ENCODE data around the gene WIPI1.
"Not testable (repeated sequence)": the region's sequence is repeated elsewhere in the genome, so short reads cannot be mapped to it uniquely, and the experiment has no call there.

WIPI1 gene

DNA sequence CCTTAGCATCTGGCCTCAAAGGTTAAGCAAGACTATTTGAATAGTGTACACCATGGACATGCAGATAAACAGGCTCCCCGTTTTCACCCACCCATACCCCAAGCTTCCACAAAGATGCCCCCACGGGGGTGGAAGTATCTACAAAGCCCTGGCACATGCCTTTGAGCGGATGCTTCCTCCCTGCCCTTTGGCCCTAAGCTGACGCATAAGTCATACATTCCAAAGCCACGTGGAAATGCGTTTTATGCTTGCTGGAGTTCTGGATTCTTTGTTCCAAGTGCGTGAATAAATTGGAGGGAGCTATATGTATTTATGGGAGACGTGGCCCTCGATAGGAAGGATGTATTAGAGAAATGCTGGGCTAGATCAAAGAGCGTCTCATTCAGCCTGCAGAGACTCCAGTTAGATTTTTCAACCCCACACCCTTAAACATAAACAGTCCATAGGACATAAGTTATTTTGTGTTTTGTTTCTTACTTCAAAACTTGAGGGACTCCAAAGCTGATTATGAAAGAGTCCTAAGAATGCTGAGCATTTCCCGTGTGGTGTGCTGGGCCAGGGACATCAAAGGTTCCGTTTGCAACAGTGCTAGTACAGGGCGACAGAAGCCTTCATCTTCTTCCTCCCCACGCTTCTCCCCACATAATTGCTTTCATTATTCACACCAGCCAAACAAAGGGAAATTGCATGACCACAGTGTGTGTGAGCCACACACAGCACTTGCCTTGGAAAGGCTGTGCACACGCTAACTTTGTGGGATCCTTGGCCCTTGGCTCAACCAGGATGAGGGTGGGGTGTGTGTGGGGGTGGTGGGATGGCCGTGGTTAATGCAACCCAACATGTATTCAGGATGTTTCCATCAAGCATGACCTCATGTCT lies 73.6 kb downstream of the WIPI1 start:
- no peak for FAIRE-seq

DNA sequence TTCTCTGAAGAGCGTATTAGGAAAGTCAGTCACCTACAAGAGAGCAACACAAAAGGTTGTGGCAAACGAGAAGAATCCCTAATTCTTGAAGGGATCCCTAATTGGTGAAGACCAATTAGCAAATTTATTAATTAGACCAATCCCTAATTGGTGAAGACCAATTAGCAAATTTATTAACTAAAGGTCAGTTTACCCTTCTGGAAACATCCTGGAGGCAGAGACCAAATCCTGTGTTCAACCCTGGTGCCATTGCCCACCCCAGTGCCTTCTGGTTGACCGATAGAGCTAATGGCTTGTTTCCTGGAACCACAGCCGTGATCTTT lies 74.2 kb downstream of the WIPI1 start:
- no peak for FAIRE-seq

DNA sequence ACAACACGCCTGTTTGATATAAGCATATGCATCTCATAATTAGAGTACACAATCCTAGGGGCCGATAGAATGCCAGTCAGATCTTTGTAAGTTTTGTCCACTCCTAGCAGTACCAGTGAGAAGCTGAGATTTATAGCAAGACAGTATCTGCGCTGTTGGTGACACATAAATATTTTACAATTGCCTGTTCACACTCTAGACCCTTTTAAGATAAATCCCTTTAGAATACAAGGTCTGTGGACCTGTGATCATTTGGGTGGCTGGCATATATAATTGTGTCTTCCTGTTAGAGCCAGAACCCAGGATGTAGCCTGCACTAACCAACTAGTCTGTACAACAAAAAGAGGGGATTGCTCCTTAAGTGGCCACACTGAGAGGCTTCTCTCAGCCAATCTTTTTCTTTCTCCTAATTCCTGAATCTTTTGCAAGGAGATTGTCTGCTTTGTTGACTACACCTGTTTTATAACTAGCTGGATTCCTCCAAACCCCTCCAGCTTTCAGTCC lies 74.7 kb downstream of the WIPI1 start:
- FAIRE-seq: no peak

DNA sequence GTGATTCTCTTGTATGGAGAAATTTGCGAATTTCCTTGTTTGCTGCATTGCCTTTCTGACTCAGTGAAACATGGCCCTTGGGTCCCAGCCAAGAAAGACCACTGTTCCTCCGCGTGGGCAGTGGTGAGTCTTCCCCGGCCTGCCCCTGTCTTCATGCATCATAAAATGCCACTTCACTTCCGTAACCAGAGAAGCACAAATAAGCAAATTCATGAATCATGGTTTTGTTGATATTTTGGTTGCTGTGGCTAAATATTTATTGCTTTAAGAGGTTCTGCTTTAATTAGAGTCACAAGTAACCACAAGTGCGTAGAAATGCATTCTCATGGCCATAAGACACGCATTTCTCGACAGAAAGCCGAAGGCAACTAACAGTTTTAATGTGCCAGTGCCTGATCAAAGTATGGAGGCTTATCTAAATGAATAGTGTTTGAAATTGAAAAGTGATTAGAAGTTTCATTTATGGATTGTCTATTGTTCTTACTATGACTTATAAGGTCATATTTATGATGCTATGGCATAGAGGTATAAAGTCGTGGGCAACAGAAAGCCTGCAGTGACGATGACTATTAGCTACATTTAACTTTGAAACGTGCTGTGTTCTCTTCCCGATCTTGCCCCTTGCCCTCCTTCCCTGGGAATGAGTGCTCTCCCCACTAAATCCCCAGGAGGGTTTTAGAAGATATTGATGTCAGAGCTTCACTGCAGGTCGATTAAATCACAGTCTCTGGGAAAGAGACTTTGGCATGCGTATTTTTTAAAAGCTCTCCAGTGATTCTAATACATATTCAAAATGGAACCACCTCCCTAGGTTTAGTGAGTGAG lies 76.0 kb downstream of the WIPI1 start:
- FAIRE-seq: no peak

DNA sequence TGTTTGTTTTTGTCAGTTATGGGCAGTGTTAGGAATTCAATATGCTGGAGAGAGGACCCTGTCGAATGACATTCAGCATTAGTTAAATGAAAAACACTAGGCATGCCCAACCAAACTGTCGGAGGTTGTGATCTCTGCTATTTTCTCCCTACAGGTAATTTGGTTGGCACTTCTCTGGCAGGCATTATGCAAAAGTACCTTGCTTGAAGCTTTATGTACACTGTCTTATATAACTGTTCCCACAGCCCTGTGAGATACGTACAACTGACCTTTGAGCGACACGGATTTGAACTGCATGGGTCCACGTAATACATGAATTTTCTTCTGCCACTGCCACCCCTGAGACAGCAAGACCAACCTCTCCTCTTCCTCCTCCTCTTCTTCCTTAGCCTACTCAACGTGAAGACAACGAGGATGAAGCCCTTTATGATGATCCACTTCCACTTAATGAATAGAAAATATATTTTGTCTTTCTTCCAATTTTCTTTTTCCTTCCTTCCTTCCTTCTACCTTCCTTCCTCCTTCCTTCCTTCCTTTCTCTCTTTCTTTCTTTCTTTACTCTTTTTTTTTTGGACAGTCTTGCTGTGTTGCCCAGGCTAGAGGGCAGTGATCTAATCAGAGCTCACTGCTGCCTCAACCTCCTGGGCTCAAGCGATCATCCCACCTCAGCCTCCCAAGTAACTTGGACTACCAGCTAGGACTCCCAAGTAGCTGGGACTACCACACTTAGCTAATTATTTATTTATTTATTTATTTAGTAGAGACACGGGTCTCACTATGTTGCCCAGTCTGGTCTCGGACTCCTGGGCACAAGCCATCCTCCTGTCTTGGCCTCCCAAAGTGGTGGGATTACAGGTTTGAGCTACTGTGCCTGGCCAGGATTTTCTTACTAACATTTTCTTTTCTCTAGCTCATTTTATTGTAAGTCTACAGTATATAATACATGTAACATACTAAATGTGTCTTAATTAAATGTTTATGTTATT lies 77.3 kb downstream of the WIPI1 start:
- no peak for FAIRE-seq

DNA sequence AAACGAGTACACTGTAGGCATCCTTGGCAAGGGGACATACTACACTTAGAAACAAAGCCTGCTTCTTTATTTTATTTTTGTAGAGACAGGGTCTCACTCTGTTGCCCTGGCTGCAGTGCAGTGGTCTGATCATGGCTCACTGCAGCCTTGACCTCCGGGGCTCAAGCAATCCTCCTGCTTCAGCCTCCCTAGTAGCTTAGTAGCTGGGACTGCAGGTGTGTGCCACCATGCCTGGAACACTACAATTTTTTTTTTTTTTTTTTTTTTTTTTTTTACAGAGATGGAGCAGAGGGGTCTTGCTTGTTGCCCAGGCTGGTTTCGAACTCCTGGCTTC lies 78.2 kb downstream of the WIPI1 start:
- FAIRE-seq: no peak

DNA sequence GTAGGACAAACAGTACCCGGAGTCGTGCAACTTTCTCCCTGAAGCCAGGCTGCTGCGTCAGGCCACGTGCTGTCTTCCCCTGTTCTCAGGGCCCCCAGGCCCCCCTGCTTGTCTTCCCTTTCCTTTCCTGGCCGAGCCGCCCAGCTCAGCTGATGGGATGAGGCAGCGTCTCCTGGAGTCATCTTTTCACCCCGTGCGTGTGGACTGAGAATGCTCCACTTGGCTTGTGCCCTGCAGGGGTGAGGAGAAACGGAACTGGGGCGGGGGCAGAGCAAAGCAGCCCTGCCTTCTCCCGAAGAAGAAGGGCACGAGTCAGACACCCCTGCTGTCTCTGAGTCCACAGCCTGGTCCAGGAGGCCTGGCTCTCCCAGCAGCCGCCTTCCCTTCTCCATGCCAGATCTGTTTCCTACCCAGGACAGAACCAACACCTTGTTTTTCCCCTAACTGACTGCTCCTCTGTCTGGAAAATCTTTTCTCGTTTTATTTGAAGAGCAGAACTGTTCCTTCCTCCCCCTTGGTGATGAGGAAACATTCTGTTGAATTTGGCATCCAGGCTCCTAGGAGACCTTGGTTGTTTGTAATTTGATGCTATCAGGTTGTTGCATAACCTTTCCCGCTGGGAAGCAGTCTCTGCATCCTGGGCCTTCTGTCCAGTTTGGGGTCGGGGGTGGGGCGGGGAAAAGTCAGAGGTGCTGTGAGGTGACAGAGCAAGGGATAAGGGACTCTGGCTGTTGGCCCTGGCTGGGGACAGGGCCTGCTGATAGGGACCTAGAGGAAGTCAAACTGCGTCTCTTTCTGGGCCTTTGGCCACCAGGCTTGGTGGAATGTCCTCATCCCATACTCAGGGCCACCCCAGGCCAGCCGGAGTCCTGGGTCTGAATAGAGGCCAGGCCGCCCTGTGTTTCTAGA lies 78.8 kb downstream of the WIPI1 start:
- no peak for FAIRE-seq

DNA sequence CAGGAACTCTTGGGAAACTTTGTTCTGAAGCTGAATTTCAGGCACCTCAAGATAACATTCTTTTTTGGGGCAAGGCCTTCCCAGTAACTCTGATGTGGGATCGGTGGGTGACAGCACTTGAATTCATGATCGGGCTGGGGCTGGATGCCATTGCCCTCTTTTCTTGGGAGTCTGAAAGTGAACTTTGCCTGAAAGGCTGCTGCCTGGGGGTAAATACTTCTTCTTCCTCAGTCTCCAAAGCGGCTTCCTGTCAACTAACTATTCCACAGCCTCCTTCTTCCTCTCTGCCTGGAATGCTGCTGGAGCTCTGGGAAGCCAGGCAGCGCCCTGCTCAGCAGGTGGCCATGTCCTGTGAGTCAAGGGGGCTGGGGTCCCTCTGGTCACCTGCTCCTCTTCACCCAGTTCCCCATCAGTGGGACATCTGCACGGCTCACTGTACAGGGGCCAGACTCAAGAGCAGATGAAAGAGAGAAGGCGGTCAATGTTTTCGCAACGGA lies 79.5 kb downstream of the WIPI1 start:
- FAIRE-seq: no peak

DNA sequence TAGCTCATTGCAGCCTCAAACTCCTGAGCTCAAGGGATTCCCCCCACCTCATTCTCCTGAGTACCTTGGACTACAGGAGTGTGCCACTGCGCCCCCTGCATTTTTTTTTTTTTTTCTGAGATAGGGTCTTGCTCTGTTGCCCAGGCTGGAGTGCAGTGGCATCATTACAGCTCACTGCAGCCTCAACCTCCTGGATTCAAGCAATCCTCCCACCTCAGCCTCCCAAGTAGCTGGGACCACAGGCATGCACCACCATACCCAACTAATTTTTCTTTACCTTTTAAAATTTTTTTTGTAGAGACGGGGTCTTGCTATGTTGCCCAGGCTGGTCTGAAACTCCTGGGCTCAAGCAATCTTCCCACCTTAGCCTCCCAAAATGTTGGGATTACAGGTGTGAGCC lies 81.1 kb downstream of the WIPI1 start:
- FAIRE-seq: not testable (repeated sequence)

DNA sequence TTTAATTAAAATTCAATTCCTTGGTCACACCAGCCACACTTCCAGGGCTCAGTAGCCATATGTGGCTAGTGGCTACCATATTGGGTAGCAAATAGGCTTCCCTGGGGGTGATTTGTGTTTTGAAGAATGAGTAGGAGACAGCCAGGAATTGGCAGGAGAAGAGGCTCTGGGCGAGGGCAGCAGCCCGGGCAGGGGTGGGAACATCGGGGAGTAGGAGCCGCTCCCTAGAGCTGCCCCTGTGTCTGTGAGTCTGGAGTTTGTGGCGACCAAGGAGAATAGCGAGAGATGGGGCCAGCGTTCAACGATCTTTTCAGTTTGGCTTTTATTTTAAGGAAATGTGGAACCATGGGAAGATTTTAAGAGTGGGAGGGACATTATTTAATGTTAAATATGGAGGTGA lies 81.7 kb downstream of the WIPI1 start:
- FAIRE-seq: no peak
